ENCODE results near the gene CCDC138.

- TF ChIP-seq GATA2 (IDR thresholded peaks at IDR 0.05; ENCODE audit: low read depth, low read length) (no peak), GATA3 (IDR thresholded peaks at IDR 0.05; ENCODE audit: low read depth, low read length) (no peak)
Observed at GRCh38 chr2:108911401-108911800, 124.8 kb downstream of the CCDC138 start.
